Measurements from ENCODE around the gene LNX1. TPM values are rescaled to one million over a fixed set of nuclear protein-coding genes. Genes with fewer than 3 reads are reported as not detected.
A peak's percentile ranks its signal among the peaks of the same experiment; 100 is the strongest.

Gene LNX1
- total RNA-seq, 4 donors from 2014 or later, result 4.8 to 12.6 (median 6.6) TPM

DNA sequence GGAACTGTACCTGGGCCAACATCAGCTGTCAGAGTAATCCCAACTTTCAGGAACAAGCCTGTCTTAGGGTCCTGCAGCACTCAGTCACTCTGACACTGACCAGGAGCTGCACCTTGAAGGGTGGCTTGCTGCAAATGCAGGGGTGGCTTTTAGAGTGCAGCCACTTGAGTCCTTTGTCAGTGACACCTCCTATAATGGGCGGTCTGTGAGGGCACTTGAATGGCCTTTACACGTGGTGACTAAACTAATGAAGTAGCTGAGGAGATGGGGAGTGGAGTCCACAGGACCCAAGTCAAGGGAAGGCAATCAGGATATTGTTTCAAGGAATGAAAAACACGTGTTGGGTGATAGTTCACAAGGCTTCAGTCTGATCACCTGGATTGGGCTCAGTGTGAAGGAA, 11.1 kb upstream of the LNX1 start:
- no peak for DNase-seq (ENCODE audit: low spot score in 2 of 2)
- 78 to 85% methylated on average over 3 of the region's 3 CpGs for WGBS, 2 donors
- no peaks in the 10 kb centered on the region for H3K27me3 ChIP-seq
- H3K27ac ChIP-seq, result no peak overlapping the region
- no peaks in the 10 kb centered on the region for H3K4me1 ChIP-seq
- TF ChIP-seq EP300 (IDR thresholded peaks at IDR 0.05) (no peak), POLR2A (IDR thresholded peaks at IDR 0.05) (no peak)
- TF ChIP-seq, protein P1, sequence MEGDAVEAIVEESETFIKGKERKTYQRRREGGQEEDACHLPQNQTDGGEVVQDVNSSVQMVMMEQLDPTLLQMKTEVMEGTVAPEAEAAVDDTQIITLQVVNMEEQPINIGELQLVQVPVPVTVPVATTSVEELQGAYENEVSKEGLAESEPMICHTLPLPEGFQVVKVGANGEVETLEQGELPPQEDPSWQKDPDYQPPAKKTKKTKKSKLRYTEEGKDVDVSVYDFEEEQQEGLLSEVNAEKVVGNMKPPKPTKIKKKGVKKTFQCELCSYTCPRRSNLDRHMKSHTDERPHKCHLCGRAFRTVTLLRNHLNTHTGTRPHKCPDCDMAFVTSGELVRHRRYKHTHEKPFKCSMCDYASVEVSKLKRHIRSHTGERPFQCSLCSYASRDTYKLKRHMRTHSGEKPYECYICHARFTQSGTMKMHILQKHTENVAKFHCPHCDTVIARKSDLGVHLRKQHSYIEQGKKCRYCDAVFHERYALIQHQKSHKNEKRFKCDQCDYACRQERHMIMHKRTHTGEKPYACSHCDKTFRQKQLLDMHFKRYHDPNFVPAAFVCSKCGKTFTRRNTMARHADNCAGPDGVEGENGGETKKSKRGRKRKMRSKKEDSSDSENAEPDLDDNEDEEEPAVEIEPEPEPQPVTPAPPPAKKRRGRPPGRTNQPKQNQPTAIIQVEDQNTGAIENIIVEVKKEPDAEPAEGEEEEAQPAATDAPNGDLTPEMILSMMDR (IDR thresholded peaks at IDR 0.05), result no peak
- H3K36me3 ChIP-seq, result no peaks in the 10 kb centered on the region
- no peaks in the 10 kb centered on the region for H3K9me3 ChIP-seq
- H3K4me3 ChIP-seq, result no peak overlapping the region

GRCh38 chr4:53601251-53601764, 10.0 kb upstream of the LNX1 start:
- Histone ChIP-seq H3K36me3 (no peaks in the 10 kb centered on the region), H3K9me3 (no peaks in the 10 kb centered on the region), H3K27ac (no peak overlapping the region), H3K4me1 (no peaks in the 10 kb centered on the region), H3K4me3 (no peak overlapping the region), H3K27me3 (no peaks in the 10 kb centered on the region)
- peak; percentile 13 to 35 for DNase-seq (ENCODE audit: low spot score in 2 of 2)
- no peak for TF ChIP-seq POLR2A (IDR thresholded peaks at IDR 0.05)
- TF ChIP-seq EP300 (IDR thresholded peaks at IDR 0.05), result no peak
- TF ChIP-seq, protein P1 (IDR thresholded peaks at IDR 0.05), result no peak
- 73 to 75% methylated on average over 7 to 9 of the region's 9 CpGs for WGBS, 2 donors

DNA sequence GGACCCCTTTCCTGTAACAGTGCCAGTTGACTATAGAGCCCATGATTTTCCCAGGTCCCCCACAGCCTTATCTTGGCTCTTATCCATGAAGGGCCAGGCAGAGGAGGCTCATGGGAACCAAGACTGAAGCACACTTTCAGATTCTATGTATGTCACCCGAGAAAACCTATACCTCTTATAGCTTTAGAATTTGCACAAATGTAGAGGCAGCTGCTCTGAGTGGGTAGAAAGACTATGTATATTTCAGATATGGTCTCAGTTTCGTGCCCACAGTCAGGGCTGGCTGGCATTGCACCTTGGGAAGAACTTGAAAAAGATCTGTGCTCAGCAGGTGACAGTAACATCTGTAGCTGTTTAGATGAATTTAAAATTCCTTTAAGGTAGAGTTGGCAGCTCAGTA, 8.3 kb upstream of the LNX1 start:
- H3K36me3 ChIP-seq, result no peaks in the 10 kb centered on the region
- no peak for TF ChIP-seq EP300 (IDR thresholded peaks at IDR 0.05)
- TF ChIP-seq, protein P1 (IDR thresholded peaks at IDR 0.05), result no peak
- no peak for TF ChIP-seq POLR2A (IDR thresholded peaks at IDR 0.05)
- no peak overlapping the region for H3K27ac ChIP-seq
- no peak overlapping the region for H3K4me3 ChIP-seq
- no peaks in the 10 kb centered on the region for H3K4me1 ChIP-seq
- no peak for DNase-seq (ENCODE audit: low spot score in 2 of 2)
- H3K27me3 ChIP-seq, result no peaks in the 10 kb centered on the region
- 83 to 93% methylated on average over 2 of the region's 2 CpGs for WGBS, 2 donors
- no peaks in the 10 kb centered on the region for H3K9me3 ChIP-seq

DNA sequence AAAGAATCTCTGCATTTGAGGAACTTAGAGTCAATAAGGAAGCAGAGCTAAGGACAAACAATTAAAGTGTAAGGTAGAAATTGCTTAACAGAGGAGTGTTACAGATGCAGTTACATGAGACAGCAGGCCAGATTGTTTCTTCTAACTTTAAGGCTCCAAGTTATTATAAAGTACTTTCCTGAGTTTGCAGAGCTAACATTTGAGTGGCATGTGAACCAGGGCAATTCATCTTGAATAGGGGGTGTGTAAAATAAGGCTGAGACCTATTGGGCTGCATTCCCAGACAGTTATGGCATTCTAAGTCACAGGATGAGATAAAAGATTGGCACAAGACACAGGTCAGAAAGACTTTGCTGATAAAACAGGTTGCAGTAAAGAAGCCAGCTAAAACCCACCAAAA, 7.6 kb upstream of the LNX1 start:
- Histone ChIP-seq H3K27me3 (no peaks in the 10 kb centered on the region), H3K27ac (no peak overlapping the region), H3K36me3 (no peaks in the 10 kb centered on the region), H3K9me3 (no peaks in the 10 kb centered on the region), H3K4me3 (no peak overlapping the region), H3K4me1 (no peaks in the 10 kb centered on the region)
- DNase-seq (ENCODE audit: low spot score in 2 of 2), result no peak
- TF ChIP-seq POLR2A (IDR thresholded peaks at IDR 0.05) (no peak), EP300 (IDR thresholded peaks at IDR 0.05) (no peak)
- TF ChIP-seq, protein P1 (IDR thresholded peaks at IDR 0.05), result no peak

GRCh38 chr4:53598483-53598882, 7.2 kb upstream of the LNX1 start:
- 84 to 89% methylated on average over 4 of the region's 4 CpGs for WGBS, 2 donors
- Histone ChIP-seq H3K9me3 (no peaks in the 10 kb centered on the region), H3K27me3 (no peaks in the 10 kb centered on the region), H3K36me3 (no peaks in the 10 kb centered on the region), H3K27ac (no peak overlapping the region), H3K4me1 (no peaks in the 10 kb centered on the region), H3K4me3 (no peak overlapping the region)
- DNase-seq (ENCODE audit: low spot score in 2 of 2), result no peak
- no peak for TF ChIP-seq EP300 (IDR thresholded peaks at IDR 0.05)
- TF ChIP-seq POLR2A (IDR thresholded peaks at IDR 0.05), result no peak
- TF ChIP-seq, protein P1 (IDR thresholded peaks at IDR 0.05), result no peak

All from tibial nerve (tissue), 4 donors.